OCI-LY1 (cell line): Measurements from ENCODE around the gene RPL37.

Experiments
- H2AFZ ChIP-seq: fragments of 200-600 bp; sonication (generic), shearing (Covaris generic); 2 replicates; pipeline ENCODE4 v1.6.0; 2014; ENCODE audit warnings: antibody characterized with exemption, mild to moderate bottlenecking, low read length
- H3F3A ChIP-seq: fragments of 200-600 bp; sonication (generic), shearing (Covaris generic); 2 replicates; pipeline ENCODE4 v1.6.0; 2014; ENCODE audit warnings: mild to moderate bottlenecking, antibody characterized with exemption, low read length, moderate library complexity; ENCODE audit not compliant: insufficient read depth
- H3K27ac ChIP-seq: fragments of 200-600 bp; sonication (generic); 2 replicates; pipeline ENCODE4 v1.5.1; 2014; ENCODE audit warnings: low read length, mixed run types, mild to moderate bottlenecking, low read depth; ENCODE audit not compliant: poor library complexity, severe bottlenecking
- H3K27me3 ChIP-seq: fragments of 200-600 bp; sonication (generic); 2 replicates; pipeline ENCODE4 v1.6.0; 2014; ENCODE audit warnings: antibody characterized with exemption, mild to moderate bottlenecking, low read length, moderate library complexity; ENCODE audit not compliant: insufficient read depth
- H3K36me3 ChIP-seq: fragments of 200-600 bp; sonication (generic); 2 replicates; pipeline ENCODE4 v1.6.1; 2014; ENCODE audit warnings: mild to moderate bottlenecking, antibody characterized with exemption, low read length, moderate library complexity, mixed read lengths; ENCODE audit not compliant: insufficient read depth
- H3K4me1 ChIP-seq: fragments of 200-600 bp; sonication (generic); 2 replicates; pipeline ENCODE4 v1.5.1; 2014; ENCODE audit warnings: mild to moderate bottlenecking, low read length, moderate library complexity; ENCODE audit not compliant: insufficient read depth, severe bottlenecking
- H3K4me2 ChIP-seq: fragments of 200-600 bp; sonication (generic), shearing (Covaris generic); 2 replicates; pipeline ENCODE4 v1.6.1; 2014; ENCODE audit warnings: low read length
- H3K4me3 ChIP-seq: fragments of 200-600 bp; sonication (generic); 2 replicates; pipeline ENCODE4 v1.5.1; 2014; ENCODE audit warnings: low read length, low read depth, mild to moderate bottlenecking, mixed read lengths; ENCODE audit not compliant: poor library complexity, severe bottlenecking
- H3K79me2 ChIP-seq: fragments of 200-600 bp; shearing (Covaris generic); 2 replicates; pipeline ENCODE4 v1.6.1; 2016; ENCODE audit warnings: mixed run types, low read length, mixed read lengths; ENCODE audit not compliant: insufficient read depth
- H3K9ac ChIP-seq: fragments of 200-600 bp; sonication (generic), shearing (Covaris generic); 2 replicates; pipeline ENCODE4 v1.6.1; 2014; ENCODE audit warnings: mild to moderate bottlenecking, low read length, mixed read lengths
- H3K9me2 ChIP-seq: fragments of 200-600 bp; sonication (generic), shearing (Covaris generic); 2 replicates; pipeline ENCODE4 v1.6.1; 2014; ENCODE audit warnings: low read depth, mild to moderate bottlenecking, low read length, mixed read lengths
- H3K9me3 ChIP-seq: fragments of 200-600 bp; shearing (Covaris generic); 2 replicates; pipeline ENCODE4 v1.6.1; 2014; ENCODE audit warnings: low read length, mixed read lengths
- H4K20me1 ChIP-seq: fragments of 200-600 bp; sonication (generic), shearing (Covaris generic); 2 replicates; pipeline ENCODE4 v1.6.0; 2016; ENCODE audit warnings: mild to moderate bottlenecking, low read length; ENCODE audit not compliant: insufficient read depth
- EZH2 ChIP-seq: fragments of 200-600 bp; sonication (generic), shearing (Covaris generic); IDR thresholded peaks from 2 replicates; pipeline ENCODE4 v1.8.0; 2017; ENCODE audit warnings: borderline replicate concordance, mixed run types, mild to moderate bottlenecking, antibody characterized with exemption, low read length, moderate library complexity, mixed read lengths
- TF ChIP-seq, protein P1 (sequence below): fragments of 200-600 bp; sonication (generic), shearing (Covaris generic); IDR thresholded peaks from 2 replicates; pipeline ENCODE4 v1.5.1; 2017; ENCODE audit warnings: mild to moderate bottlenecking, antibody characterized with exemption, low read length, moderate library complexity, mixed read lengths

The RPL37 gene

DNA sequence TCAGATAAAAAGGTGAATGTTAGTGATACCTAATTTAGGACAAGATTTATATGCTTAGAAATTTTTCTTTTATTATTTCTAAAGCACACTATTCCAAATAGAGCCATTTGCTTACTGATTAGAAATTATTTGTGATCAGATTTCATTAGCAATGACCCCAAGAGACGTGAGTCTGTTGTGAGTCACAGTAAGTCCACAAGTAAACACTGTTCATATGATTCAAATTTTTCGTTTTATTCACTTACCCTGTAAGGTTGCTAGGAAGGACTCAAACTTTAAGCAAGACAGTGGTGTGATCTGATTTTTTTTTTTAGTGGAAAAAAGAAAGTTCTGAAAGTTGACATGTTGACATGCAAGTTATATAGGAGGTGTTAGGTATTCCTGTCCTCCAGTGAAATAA, 7.3 kb upstream of the RPL37 start:
- Histone ChIP-seq H3K4me2 (no peak overlapping the region), H2AFZ (no peak overlapping the region), H3K9me3 (no peaks in the 10 kb centered on the region), H3K36me3 (no peaks in the 10 kb centered on the region), H3K79me2 (no peaks in the 10 kb centered on the region), H3F3A (no peaks in the 10 kb centered on the region), H3K4me1 (peaks cover 11% of the 10 kb centered on the region), H3K9me2 (no peaks in the 10 kb centered on the region), H3K4me3 (no peak overlapping the region), H3K27me3 (no peaks in the 10 kb centered on the region), H3K9ac (no peak overlapping the region), H3K27ac (no peak overlapping the region), H4K20me1 (no peaks in the 10 kb centered on the region)
- TF ChIP-seq EZH2 = no peak
- TF ChIP-seq, protein P1, sequence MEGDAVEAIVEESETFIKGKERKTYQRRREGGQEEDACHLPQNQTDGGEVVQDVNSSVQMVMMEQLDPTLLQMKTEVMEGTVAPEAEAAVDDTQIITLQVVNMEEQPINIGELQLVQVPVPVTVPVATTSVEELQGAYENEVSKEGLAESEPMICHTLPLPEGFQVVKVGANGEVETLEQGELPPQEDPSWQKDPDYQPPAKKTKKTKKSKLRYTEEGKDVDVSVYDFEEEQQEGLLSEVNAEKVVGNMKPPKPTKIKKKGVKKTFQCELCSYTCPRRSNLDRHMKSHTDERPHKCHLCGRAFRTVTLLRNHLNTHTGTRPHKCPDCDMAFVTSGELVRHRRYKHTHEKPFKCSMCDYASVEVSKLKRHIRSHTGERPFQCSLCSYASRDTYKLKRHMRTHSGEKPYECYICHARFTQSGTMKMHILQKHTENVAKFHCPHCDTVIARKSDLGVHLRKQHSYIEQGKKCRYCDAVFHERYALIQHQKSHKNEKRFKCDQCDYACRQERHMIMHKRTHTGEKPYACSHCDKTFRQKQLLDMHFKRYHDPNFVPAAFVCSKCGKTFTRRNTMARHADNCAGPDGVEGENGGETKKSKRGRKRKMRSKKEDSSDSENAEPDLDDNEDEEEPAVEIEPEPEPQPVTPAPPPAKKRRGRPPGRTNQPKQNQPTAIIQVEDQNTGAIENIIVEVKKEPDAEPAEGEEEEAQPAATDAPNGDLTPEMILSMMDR = no peak

DNA sequence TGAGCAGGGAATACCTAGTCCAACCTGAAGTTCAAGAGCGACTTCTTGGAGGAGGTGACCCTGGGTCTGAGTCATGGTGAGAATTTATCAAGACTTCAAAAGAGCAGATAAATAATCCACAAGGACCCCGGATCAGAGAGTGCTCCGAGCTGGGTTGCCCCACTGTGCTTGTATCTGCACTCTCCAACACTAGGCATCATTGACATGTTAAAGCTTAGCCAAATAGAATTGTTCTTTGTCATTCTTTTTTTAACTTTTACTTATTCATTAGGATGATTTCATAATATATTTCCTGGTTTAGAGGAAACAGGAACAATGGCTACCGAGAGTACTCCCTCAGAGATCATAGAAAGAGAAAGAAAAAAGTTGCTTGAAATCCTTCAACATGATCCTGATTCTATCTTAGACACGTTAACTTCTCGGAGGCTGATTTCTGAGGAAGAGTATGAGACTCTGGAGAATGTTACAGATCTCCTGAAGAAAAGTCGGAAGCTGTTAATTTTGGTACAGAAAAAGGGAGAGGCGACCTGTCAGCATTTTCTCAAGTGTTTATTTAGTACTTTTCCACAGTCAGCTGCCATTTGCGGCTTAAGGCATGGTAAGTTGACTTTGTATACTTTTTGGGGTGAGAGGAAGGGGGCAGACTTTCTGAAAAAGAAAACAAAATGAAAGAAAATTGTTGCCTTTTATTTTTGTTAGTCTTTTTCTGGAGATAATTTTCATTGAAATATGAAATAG, 6.2 kb upstream of the RPL37 start, which contains the start of gene CARD6:
TSS of gene CARD6 (plus strand) at position 300 of the 738 bp plus-strand sequence. CDS start at position 316, 16 bp downstream.
- Histone ChIP-seq H3K36me3 (no peaks in the 10 kb centered on the region), H3K9ac (peak within 1 kb of the TSS; percentile 38), H3K79me2 (no peaks in the 10 kb centered on the region), H2AFZ (peak within 1 kb of the TSS; percentile 66; the same call in 1 of the 2 replicates), H3K27ac (no peak within 1 kb of the TSS), H3K9me2 (no peaks in the 10 kb centered on the region), H3K4me3 (peak within 1 kb of the TSS; percentile 31), H4K20me1 (no peaks in the 10 kb centered on the region), H3F3A (no peaks in the 10 kb centered on the region), H3K4me2 (peak within 1 kb of the TSS; percentile 36), H3K9me3 (no peaks in the 10 kb centered on the region), H3K4me1 (peaks cover 12% of the 10 kb centered on the region), H3K27me3 (no peaks in the 10 kb centered on the region)
- TF ChIP-seq, protein P1 = no peak
- TF ChIP-seq EZH2 = no peak

- Histone ChIP-seq H3K27me3 (no peaks in the 10 kb centered on the region), H3K36me3 (peaks cover 18% of the 10 kb centered on the region), H3K9ac (no peak overlapping the region), H3K4me3 (no peak overlapping the region), H3K79me2 (peaks cover 19% of the 10 kb centered on the region), H2AFZ (no peak overlapping the region), H3F3A (no peaks in the 10 kb centered on the region), H4K20me1 (no peaks in the 10 kb centered on the region), H3K27ac (no peak overlapping the region), H3K9me2 (no peaks in the 10 kb centered on the region), H3K4me2 (no peak overlapping the region), H3K9me3 (no peaks in the 10 kb centered on the region), H3K4me1 (peaks cover 30% of the 10 kb centered on the region)
- TF ChIP-seq EZH2 = no peak
Measured at GRCh38 chr5:40838086-40838485, 3.1 kb upstream of the RPL37 start.

- Histone ChIP-seq H3K9ac (peak overlapping the region; percentile 95), H3K4me3 (peak overlapping the region; percentile 92), H3K9me3 (no peaks in the 10 kb centered on the region), H4K20me1 (no peaks in the 10 kb centered on the region), H3K4me1 (peaks cover 36% of the 10 kb centered on the region), H3K79me2 (peaks cover 31% of the 10 kb centered on the region), H3K4me2 (peak overlapping the region; percentile 82), H3K9me2 (no peaks in the 10 kb centered on the region), H3K27ac (peak overlapping the region; percentile 77), H2AFZ (no peak overlapping the region), H3K36me3 (peaks cover 54% of the 10 kb centered on the region), H3F3A (no peaks in the 10 kb centered on the region), H3K27me3 (no peaks in the 10 kb centered on the region)
- TF ChIP-seq, protein P1 = no peak
- TF ChIP-seq EZH2 = no peak
Measured at GRCh38 chr5:40834391-40834848, 602 bp downstream of the RPL37 start.
